Right ventricle myocardium inferior (tissue), 1 donor: ENCODE measurements around the gene GHR. TPM values are rescaled to one million over a fixed set of nuclear protein-coding genes. Genes with fewer than 3 reads are reported as not detected.
"Not testable (repeated sequence)": the region's sequence is repeated elsewhere in the genome, so short reads cannot be mapped to it uniquely, and the experiment has no call there.

Experiments
- ATAC-seq: fragments of 200-7000 bp; cut with Tn5 transposase; one replicate; pipeline ENCODE4 v1.9.1; 2020; ENCODE audit warnings: mild to moderate bottlenecking, moderate library complexity
- DNase-seq: peaks from one replicate; pipeline ENCODE4 v3.0.0; 2021; ENCODE audit errors: missing footprints
- intact Hi-C: fragments of 100-400 bp; cut with DNase I; formaldehyde crosslinking; loops from one replicate; pipeline ENCODE4 v1.11.0; 2022
- total RNA-seq: library from RNA; stranded (reverse); fragmentation: NEBNext Ultra II Directional; extraction: Animal tissue kit (Norgen Biotek cat#: 25700); gene quantifications from one replicate; pipeline ENCODE4 v1.2.1, GENCODE V29; 2021
- donor health status: DM: no; HTN: yes; CAD: no; lungs with severe emphysema.

Gene GHR
- total RNA-seq, 1 donor from 2014 or later: 14.7 TPM

DNA sequence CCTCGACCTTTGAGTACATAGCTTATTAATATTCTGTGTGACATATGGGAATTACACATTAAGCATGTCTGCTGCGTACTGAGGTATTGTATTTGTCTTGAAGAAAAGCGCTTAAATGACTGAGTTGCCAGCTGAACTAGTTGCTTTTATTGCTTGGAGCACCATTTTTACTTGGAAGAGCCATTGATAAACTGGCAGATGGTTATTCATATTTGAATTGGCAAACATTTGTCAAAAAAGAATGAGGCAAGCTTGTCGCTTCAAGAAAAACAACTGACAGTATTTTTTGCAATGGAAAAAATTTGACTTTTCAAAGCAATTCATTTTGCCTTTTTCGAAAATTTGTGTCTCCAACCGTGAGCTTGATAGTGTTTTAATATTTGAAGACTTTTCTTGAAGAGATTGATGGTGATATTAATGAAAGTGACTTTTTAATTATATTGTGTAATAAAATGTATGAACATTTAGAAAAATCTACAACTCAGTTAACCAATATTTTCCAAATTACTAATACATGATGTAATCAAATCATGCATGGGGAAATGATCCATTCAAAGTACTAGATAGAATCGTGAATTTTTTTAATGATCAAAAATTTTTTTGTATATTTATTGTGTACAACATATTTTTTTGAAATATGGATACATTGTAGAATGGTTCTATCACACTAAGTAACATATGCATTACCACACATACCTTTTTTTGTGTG is 278.3 kb downstream of the GHR start:
- intact Hi-C loops: no loop called here
- no peak for ATAC-seq
- no peak for DNase-seq

DNA sequence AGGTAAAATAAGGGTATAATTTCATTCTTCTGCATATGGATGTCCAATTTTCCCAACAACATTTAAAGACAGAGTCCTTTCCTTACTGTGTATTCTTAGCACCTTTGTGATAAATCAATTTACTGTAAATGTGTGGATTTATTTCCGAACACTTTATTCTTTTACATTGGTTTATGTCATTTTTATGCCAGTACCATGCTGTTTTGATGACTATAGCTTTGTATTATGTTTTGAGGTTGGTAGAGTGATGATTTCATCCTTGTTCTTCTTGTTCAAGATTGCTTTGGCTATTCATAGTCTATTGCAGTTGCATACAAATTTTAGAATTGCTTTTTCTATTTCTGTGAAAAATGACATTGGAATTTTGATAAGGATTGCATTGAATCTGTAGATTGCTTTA is 280.0 kb downstream of the GHR start:
- no peak for DNase-seq
- ATAC-seq: no peak
- intact Hi-C loops: no loop called here

DNA sequence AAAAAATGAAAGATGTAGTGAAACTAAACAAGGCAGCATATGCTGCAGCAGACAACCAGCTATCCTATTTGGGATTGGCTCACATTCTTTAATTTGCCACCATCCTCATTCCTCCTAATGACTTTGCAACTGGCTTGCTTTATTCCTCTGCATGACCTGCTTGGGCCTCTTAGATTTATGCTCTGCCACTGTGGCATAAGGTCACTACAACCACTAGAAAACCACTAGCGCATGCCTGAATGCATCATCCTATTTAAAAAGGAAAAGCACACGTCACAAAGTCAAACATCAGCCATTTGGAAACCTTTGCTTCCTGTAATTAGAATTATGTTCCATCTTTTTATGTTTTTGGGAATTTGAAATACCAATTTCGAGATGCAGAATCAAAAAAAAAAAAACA is 292.5 kb downstream of the GHR start:
- ATAC-seq: no peak
- no peak for DNase-seq
- intact Hi-C loops: no loop called here

DNA sequence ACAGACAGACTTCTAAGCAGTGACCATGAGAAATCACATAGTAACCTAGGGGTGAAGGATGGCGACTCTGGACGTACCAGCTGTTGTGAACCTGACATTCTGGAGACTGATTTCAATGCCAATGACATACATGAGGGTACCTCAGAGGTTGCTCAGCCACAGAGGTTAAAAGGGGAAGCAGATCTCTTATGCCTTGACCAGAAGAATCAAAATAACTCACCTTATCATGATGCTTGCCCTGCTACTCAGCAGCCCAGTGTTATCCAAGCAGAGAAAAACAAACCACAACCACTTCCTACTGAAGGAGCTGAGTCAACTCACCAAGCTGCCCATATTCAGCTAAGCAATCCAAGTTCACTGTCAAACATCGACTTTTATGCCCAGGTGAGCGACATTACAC is 295.4 kb downstream of the GHR start:
- ATAC-seq: no peak
- intact Hi-C loops: no loop called here

DNA sequence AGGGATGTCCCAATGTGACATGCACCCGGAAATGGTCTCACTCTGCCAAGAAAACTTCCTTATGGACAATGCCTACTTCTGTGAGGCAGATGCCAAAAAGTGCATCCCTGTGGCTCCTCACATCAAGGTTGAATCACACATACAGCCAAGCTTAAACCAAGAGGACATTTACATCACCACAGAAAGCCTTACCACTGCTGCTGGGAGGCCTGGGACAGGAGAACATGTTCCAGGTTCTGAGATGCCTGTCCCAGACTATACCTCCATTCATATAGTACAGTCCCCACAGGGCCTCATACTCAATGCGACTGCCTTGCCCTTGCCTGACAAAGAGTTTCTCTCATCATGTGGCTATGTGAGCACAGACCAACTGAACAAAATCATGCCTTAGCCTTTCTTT is 295.8 kb downstream of the GHR start:
- no peak for ATAC-seq
- intact Hi-C loops: no loop called here
- DNase-seq: no peak

More for the DNA sequence above, 295.4 kb downstream of the GHR start:
- DNase-seq: no peak

- no peak for DNase-seq
- ATAC-seq: no peak
Observed at GRCh38 chr5:42720251-42720650, 297.0 kb downstream of the GHR start.

GRCh38 chr5:42721484-42721883 is 298.2 kb downstream of the GHR start:
- intact Hi-C loops: no loop called here
- ATAC-seq (no peak), DNase-seq (no peak)

More at GRCh38 chr5:42720251-42720650, 297.0 kb downstream of the GHR start:
- intact Hi-C loops: no loop called here

GRCh38 chr5:42734531-42735058 is 311.4 kb downstream of the GHR start:
- intact Hi-C loops, DNase-seq, ATAC-seq: not testable (repeated sequence)

- ATAC-seq (no peak), DNase-seq (no peak)
- intact Hi-C loops: no loop called here
Observed at GRCh38 chr5:42740920-42741319, 317.7 kb downstream of the GHR start.

DNA sequence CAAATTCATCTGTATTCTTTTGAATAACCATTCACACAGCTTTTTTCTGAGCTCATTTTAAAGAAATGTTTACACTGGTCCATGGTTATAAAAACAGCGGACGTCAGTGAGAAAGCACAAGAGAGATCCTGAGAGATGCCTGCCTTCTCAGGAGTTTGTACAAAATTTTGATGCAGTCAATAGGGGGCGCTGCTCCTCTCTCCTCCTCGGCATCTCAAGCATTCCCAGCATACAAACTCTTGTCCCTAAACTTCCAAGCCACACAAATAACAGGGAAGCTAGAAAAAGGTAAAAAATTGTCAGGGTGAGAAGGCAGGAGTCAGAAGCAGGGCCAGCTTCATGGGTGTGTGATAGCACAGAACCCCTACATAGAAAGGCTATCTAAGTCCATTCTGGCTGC is 322.2 kb downstream of the GHR start:
- ATAC-seq (no peak), DNase-seq (no peak)
- intact Hi-C loops: no loop called here

GRCh38 chr5:42745856-42746255 is 322.6 kb downstream of the GHR start:
- intact Hi-C loops: no loop called here
- ATAC-seq (no peak), DNase-seq (no peak)

DNA sequence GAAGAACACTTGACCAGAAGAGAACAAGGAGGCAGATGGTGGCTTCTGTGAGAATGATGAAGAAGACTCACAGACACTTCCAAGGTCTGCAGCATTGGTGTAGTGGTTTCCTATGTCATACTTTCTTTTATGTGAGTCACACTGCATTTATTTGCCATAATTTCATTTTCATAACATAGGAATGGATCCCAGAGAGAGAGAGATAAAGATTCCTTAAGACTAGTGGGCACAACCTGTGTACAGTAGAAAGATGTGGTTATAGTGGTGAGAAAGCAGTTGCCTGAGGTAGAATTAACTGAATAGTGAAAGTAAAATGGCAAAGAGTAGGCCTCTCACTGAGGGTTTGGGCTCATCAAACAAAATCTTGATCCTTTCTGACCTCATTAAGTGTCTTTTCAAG is 325.8 kb downstream of the GHR start:
- intact Hi-C loops: no loop called here
- ATAC-seq: no peak

DNA sequence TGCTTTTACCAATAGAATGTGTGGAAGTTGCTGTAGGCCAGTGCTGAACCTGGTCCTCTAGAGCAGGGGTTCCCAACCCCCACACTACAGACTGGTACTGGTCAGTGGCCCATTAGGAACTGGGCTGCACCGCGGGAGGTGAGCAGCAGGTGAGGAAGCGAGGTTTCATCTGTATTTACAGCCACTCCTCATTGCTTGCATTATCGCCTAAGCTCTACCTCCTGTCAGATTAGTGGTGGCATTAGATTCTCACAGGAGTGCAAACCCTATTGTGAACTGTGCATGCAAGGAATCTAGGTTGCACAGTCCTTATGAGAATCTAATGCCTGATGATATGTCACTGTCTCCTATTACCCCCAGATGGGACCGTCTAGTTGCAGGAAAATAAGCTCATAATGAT is 327.3 kb downstream of the GHR start:
- no peak for ATAC-seq
- intact Hi-C loops: no loop called here
- DNase-seq: no peak

More for the DNA sequence above, 325.8 kb downstream of the GHR start:
- no peak for DNase-seq

GRCh38 chr5:42751044-42751443 is 327.8 kb downstream of the GHR start:
- DNase-seq: no peak
- ATAC-seq: no peak
- intact Hi-C loops: no loop called here

GRCh38 chr5:42753099-42753498 is 329.9 kb downstream of the GHR start:
- ATAC-seq: no peak
- intact Hi-C loops: no loop called here

DNA sequence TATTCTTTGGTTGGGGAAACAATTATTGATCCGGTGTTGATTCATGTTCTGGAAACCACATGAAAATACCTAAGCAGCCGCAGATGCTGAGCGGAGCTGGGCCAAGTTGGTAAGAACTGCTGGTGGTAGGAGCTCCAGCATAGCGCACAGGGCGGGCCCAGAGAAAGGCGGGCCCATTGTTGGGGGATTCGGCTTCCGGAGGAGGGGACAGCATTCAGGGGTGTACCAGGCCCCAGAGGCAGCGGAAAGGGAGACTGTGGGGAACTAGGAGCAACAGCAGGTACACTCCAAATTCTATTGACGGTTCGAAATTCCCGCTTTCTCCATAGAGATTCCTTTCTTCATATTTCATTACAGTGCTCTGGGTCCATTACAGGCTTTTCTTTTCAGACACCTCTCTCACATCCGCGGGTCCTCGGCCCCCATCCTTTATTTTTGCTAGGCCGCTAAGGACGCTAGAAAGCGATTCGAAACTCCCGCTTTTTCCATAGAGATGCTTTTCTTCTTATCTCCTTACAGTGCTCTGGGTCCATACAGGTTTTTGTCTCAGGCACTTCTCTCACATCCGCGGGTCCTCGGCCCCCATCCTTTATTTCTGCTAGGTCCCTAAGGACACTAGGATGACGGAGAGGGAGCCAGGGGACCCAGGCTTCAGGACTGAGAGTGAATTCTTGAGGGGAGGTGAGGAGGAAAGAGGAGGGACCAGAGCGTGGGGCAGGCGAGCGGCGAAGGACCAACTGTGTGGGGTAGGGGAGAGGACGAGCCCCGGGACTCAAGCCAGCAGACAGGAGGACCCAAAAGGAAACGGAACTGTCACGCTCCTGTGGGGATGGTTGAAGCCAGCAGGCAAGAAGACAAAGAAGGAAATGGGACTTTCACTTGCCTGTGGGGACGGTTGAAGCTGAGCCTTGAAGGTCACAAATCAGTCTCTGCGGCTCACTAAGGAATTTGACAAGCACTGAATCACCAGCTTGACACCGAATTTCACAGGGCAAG is 333.7 kb downstream of the GHR start, which contains the start of gene CCDC152:
Gene CCDC152 (plus strand): TSS at position 213 of the 996 bp plus-strand sequence. CDS start 2,304 bp downstream, outside the sequence.
- intact Hi-C loops: no loop called here
- no peak for DNase-seq
- peak; percentile 54 for ATAC-seq

More at GRCh38 chr5:42753099-42753498, 329.9 kb downstream of the GHR start:
- DNase-seq: no peak

DNA sequence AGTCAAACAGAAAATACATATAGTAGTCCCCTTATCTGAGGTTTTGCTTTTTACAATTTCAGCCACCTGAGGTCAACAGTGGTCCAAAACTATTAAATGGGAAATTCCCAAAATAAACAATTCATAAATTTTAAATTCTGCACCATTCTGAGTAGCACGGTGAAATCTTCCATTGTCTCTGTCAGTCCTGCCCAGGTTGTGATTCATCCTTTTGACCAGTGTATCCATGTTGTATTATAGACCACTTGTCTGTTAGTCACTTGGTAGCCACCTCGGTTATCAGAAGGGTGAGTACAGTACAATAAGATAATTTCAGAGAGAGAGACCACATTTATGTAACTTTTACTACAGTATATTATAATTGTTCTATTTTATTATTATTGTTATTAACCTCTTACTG is 336.2 kb downstream of the GHR start:
- ATAC-seq: no peak
- intact Hi-C loops: no loop called here
- DNase-seq: no peak

DNA sequence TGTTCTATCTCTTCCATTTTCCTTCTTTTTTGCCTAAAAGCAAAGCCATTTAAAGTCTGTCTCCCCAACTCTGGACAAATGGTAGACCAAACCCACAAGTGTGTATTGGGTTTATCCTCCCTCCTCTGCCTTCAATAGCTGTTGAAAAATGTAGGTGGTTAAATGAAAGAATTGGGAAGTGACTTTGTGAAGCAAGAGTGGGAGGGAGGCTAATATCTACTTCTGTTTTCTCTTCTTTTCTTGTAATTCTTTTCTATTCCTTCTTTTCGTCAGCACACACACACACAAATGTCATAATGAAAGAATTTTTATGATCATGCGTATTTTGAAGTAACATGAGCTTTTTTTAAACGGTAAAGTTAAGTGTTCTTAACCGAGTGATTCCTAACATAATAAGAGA is 337.2 kb downstream of the GHR start:
- intact Hi-C loops: loop anchor here (10.0 kb wide), 3 partner anchors 124 to 336 kb away; partner anchors contain the start of gene GHR
- ATAC-seq (no peak), DNase-seq (no peak)

DNA sequence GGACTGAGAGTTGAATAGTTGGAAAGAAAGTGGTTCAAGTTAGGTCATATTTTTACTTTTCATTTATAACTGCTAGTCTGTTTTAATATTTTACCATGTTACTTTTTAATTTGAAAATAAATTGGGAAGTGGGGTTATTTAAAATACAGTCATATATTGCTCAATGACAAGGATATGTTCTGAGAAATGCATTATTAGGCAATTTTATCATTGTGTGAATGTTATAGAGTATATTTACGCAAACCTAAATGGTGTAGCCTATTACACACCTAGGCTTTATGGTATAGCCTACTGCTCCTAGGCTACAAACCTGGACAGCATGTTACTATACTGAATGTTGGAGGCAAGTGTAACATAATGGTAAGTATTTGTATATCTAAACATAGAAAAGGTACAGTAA is 338.6 kb downstream of the GHR start:
- intact Hi-C loops: loop anchor here (10.0 kb wide), 3 partner anchors 123 to 337 kb away; partner anchors contain the start of gene GHR
- ATAC-seq (no peak), DNase-seq (no peak)
